ENCODE data around the gene AGR2.

AGR2 gene

GRCh38 chr7:16810112-16810511 is 5.3 kb upstream of the AGR2 start:
- TF ChIP-seq, protein P1, sequence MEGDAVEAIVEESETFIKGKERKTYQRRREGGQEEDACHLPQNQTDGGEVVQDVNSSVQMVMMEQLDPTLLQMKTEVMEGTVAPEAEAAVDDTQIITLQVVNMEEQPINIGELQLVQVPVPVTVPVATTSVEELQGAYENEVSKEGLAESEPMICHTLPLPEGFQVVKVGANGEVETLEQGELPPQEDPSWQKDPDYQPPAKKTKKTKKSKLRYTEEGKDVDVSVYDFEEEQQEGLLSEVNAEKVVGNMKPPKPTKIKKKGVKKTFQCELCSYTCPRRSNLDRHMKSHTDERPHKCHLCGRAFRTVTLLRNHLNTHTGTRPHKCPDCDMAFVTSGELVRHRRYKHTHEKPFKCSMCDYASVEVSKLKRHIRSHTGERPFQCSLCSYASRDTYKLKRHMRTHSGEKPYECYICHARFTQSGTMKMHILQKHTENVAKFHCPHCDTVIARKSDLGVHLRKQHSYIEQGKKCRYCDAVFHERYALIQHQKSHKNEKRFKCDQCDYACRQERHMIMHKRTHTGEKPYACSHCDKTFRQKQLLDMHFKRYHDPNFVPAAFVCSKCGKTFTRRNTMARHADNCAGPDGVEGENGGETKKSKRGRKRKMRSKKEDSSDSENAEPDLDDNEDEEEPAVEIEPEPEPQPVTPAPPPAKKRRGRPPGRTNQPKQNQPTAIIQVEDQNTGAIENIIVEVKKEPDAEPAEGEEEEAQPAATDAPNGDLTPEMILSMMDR (conservative IDR thresholded peaks at IDR 0.05; ENCODE audit: low read depth, low read length), result no peak
- no peaks in the 10 kb centered on the region for H3K4me1 ChIP-seq (ENCODE audit: low read depth, poor library complexity, severe bottlenecking)
- H3K27me3 ChIP-seq (ENCODE audit: insufficient read depth, low read depth), result no peaks in the 10 kb centered on the region
- H3K4me3 ChIP-seq (IDR thresholded peaks at IDR 0.05; ENCODE audit: insufficient read depth, low read depth, low read length), result no peak overlapping the region
- no peaks in the 10 kb centered on the region for H3K79me2 ChIP-seq (ENCODE audit: insufficient read depth, low read depth)
- no peaks in the 10 kb centered on the region for H3K36me3 ChIP-seq (ENCODE audit: insufficient read depth)
- no peak overlapping the region for H3K27ac ChIP-seq
- H4K20me1 ChIP-seq (ENCODE audit: insufficient read depth), result no peaks in the 10 kb centered on the region
- no peak overlapping the region for H2AFZ ChIP-seq (ENCODE audit: low read depth)
- H3K9ac ChIP-seq, result no peak overlapping the region
- H3K4me2 ChIP-seq, result no peak overlapping the region

- no peaks in the 10 kb centered on the region for H3K36me3 ChIP-seq (ENCODE audit: insufficient read depth)
- no peaks in the 10 kb centered on the region for H3K79me2 ChIP-seq (ENCODE audit: insufficient read depth, low read depth)
- no peaks in the 10 kb centered on the region for H3K27me3 ChIP-seq (ENCODE audit: insufficient read depth, low read depth)
- no peak overlapping the region for H3K9ac ChIP-seq
- H3K4me2 ChIP-seq, result no peak overlapping the region
- H3K4me3 ChIP-seq (IDR thresholded peaks at IDR 0.05; ENCODE audit: insufficient read depth, low read depth, low read length), result no peak overlapping the region
- H3K4me1 ChIP-seq (ENCODE audit: low read depth, poor library complexity, severe bottlenecking), result no peaks in the 10 kb centered on the region
- TF ChIP-seq, protein P1 (conservative IDR thresholded peaks at IDR 0.05; ENCODE audit: low read depth, low read length), result no peak
- no peaks in the 10 kb centered on the region for H4K20me1 ChIP-seq (ENCODE audit: insufficient read depth)
- H3K27ac ChIP-seq, result no peak overlapping the region
- H2AFZ ChIP-seq (ENCODE audit: low read depth), result no peak overlapping the region
These were observed 642 bp upstream of the AGR2 start for GRCh38 chr7:16805441-16805840.

- Histone ChIP-seq H2AFZ (ENCODE audit: low read depth) (no peak overlapping the region), H3K36me3 (ENCODE audit: insufficient read depth) (no peaks in the 10 kb centered on the region), H3K4me1 (ENCODE audit: low read depth, poor library complexity, severe bottlenecking) (no peaks in the 10 kb centered on the region), H3K27ac (no peak overlapping the region), H3K4me2 (no peak overlapping the region), H4K20me1 (ENCODE audit: insufficient read depth) (no peaks in the 10 kb centered on the region), H3K9ac (no peak overlapping the region), H3K79me2 (ENCODE audit: insufficient read depth, low read depth) (no peaks in the 10 kb centered on the region), H3K27me3 (ENCODE audit: insufficient read depth, low read depth) (no peaks in the 10 kb centered on the region), H3K4me3 (IDR thresholded peaks at IDR 0.05; ENCODE audit: insufficient read depth, low read depth, low read length) (no peak overlapping the region)
- TF ChIP-seq, protein P1 (conservative IDR thresholded peaks at IDR 0.05; ENCODE audit: low read depth, low read length), result no peak
These were observed 722 bp downstream of the AGR2 start for GRCh38 chr7:16803881-16804673.

GRCh38 chr7:16803125-16803524 is 1.7 kb downstream of the AGR2 start:
- Histone ChIP-seq H4K20me1 (ENCODE audit: insufficient read depth) (no peaks in the 10 kb centered on the region), H3K4me1 (ENCODE audit: low read depth, poor library complexity, severe bottlenecking) (no peaks in the 10 kb centered on the region), H3K27ac (no peak overlapping the region), H3K4me2 (no peak overlapping the region), H3K4me3 (IDR thresholded peaks at IDR 0.05; ENCODE audit: insufficient read depth, low read depth, low read length) (no peak overlapping the region), H2AFZ (ENCODE audit: low read depth) (no peak overlapping the region), H3K79me2 (ENCODE audit: insufficient read depth, low read depth) (no peaks in the 10 kb centered on the region), H3K9ac (no peak overlapping the region), H3K36me3 (ENCODE audit: insufficient read depth) (no peaks in the 10 kb centered on the region), H3K27me3 (ENCODE audit: insufficient read depth, low read depth) (no peaks in the 10 kb centered on the region)
- TF ChIP-seq, protein P1 (conservative IDR thresholded peaks at IDR 0.05; ENCODE audit: low read depth, low read length), result no peak

All from KMS-11 (cell line).